ENCODE data around the gene KCNH8.

The KCNH8 gene

GRCh38 chr3:19364148-19364547 is 215.8 kb downstream of the KCNH8 start:
- DNase-seq (ENCODE audit: low read depth, low spot score): no peak

- DNase-seq (ENCODE audit: low read depth, low spot score): no peak
These were observed 217.2 kb downstream of the KCNH8 start for GRCh38 chr3:19365471-19365870.

GRCh38 chr3:19384868-19385267 is 236.6 kb downstream of the KCNH8 start:
- DNase-seq (ENCODE audit: low read depth, low spot score): no peak

GRCh38 chr3:19392150-19392549 is 243.8 kb downstream of the KCNH8 start:
- DNase-seq (ENCODE audit: low read depth, low spot score): no peak

GRCh38 chr3:19394946-19395345 is 246.6 kb downstream of the KCNH8 start:
- DNase-seq (ENCODE audit: low read depth, low spot score): no peak

GRCh38 chr3:19396726-19397125 is 248.4 kb downstream of the KCNH8 start:
- DNase-seq (ENCODE audit: low read depth, low spot score): no peak

- DNase-seq (ENCODE audit: low read depth, low spot score): no peak
These were observed 251.0 kb downstream of the KCNH8 start for GRCh38 chr3:19399356-19399755.

- DNase-seq (ENCODE audit: low read depth, low spot score): no peak
These were observed 251.5 kb downstream of the KCNH8 start for GRCh38 chr3:19399836-19400235.

GRCh38 chr3:19420159-19420558 is 271.8 kb downstream of the KCNH8 start:
- DNase-seq (ENCODE audit: low read depth, low spot score): no peak

GRCh38 chr3:19425825-19426224 is 277.5 kb downstream of the KCNH8 start:
- no peak for DNase-seq (ENCODE audit: low read depth, low spot score)

- no peak for DNase-seq (ENCODE audit: low read depth, low spot score)
These were observed 279.3 kb downstream of the KCNH8 start for GRCh38 chr3:19427422-19428149.

GRCh38 chr3:19428729-19429128 is 280.4 kb downstream of the KCNH8 start:
- no peak for DNase-seq (ENCODE audit: low read depth, low spot score)

GRCh38 chr3:19432669-19433068 is 284.4 kb downstream of the KCNH8 start:
- DNase-seq (ENCODE audit: low read depth, low spot score): no peak

- no peak for DNase-seq (ENCODE audit: low read depth, low spot score)
These were observed 288.4 kb downstream of the KCNH8 start for GRCh38 chr3:19436746-19437145.

- no peak for DNase-seq (ENCODE audit: low read depth, low spot score)
These were observed 291.6 kb downstream of the KCNH8 start for GRCh38 chr3:19439944-19440343.

GRCh38 chr3:19446138-19446537 is 297.8 kb downstream of the KCNH8 start:
- DNase-seq (ENCODE audit: low read depth, low spot score): no peak

GRCh38 chr3:19446687-19447086 is 298.4 kb downstream of the KCNH8 start:
- DNase-seq (ENCODE audit: low read depth, low spot score): no peak

- DNase-seq (ENCODE audit: low read depth, low spot score): no peak
These were observed 307.2 kb downstream of the KCNH8 start for GRCh38 chr3:19455546-19455945.

- DNase-seq (ENCODE audit: low read depth, low spot score): no peak
These were observed 308.4 kb downstream of the KCNH8 start for GRCh38 chr3:19456738-19457137.

- no peak for DNase-seq (ENCODE audit: low read depth, low spot score)
These were observed 309.1 kb downstream of the KCNH8 start for GRCh38 chr3:19457449-19457848.

- no peak for DNase-seq (ENCODE audit: low read depth, low spot score)
These were observed 319.5 kb downstream of the KCNH8 start for GRCh38 chr3:19467761-19468160.

- DNase-seq (ENCODE audit: low read depth, low spot score): peak; percentile 9
These were observed 322.8 kb downstream of the KCNH8 start for GRCh38 chr3:19471138-19471537.

- DNase-seq (ENCODE audit: low read depth, low spot score): no peak
These were observed 325.8 kb downstream of the KCNH8 start for GRCh38 chr3:19473971-19474580.

GRCh38 chr3:19476281-19476680 is 328.0 kb downstream of the KCNH8 start:
- no peak for DNase-seq (ENCODE audit: low read depth, low spot score)
